M059J (cell line): ENCODE measurements around the gene RABEP2. TPM values are rescaled to one million over a fixed set of nuclear protein-coding genes. Genes with fewer than 3 reads are reported as not detected.
"Not testable (repeated sequence)": the region's sequence is repeated elsewhere in the genome, so short reads cannot be mapped to it uniquely, and the experiment has no call there.

Experiments
- DNase-seq: peaks from one replicate; pipeline ENCODE4 v3.0.0-alpha.2; 2012; ENCODE audit warnings: low read depth
- total RNA-seq: library from RNA; depleted of rRNA; stranded (reverse); fragments of >200 nt; shearing (Covaris generic); gene quantifications from 2 replicates; pipeline ENCODE4 v1.2.3, GENCODE V29; 2014

Gene RABEP2
- total RNA-seq, 1 experiment from 2014 or later: 38.1 TPM

DNA sequence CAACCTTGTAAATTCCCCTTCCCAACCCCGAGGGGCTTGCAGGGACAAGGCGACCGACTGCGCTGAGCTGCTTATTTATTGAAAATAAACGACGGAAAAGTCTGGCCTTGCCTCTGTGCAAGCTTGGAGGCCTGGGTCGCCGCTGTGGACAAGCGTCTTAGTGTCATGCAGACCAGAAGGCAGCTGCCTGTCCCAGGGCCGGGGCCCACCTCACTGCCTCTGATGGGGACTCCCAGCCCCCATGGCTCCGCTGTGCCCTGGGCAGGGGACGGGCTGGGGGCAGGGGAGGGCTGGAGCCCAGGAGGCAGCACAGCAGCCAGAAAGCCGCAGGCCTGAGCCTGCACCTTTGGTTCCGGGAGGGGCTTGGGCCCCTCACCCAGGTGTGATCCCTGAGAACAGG, 20.7 kb downstream of the RABEP2 start:
- no peak for DNase-seq

DNA sequence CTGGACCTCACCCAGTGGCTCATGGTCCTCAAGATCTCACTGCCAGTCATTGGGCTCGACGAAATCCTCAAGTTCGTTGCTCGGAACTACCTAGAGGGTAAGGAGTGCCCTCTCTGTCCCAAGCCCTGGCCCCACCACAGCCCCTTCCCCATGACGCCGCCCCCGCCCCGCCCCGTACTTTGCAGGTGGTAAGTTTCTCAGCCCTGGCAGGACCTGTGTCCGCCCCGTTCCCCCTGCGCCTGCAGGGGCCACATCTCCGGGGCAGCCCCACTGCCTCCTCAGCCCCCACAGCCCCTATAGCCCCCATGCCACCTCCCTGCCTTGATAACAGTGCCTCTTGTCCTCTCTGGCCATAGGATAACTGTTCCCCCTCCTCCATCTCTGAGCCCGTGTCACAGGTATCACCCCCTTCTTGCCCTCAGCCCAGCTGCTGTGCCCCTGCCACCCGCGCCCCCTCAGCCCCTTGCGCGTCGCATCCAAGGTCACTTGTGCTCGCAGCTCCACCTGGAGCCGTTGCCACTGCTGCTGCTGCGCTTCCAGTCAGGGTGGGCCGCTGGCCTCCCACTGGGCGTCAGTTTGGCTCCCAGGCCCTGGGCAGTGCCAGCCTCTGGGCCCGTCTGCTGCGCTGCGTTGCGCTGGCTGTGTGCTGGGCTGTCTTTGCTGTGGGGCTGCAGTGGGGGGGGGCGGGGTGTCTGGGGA, 21.5 kb downstream of the RABEP2 start:
- DNase-seq: no peak

DNA sequence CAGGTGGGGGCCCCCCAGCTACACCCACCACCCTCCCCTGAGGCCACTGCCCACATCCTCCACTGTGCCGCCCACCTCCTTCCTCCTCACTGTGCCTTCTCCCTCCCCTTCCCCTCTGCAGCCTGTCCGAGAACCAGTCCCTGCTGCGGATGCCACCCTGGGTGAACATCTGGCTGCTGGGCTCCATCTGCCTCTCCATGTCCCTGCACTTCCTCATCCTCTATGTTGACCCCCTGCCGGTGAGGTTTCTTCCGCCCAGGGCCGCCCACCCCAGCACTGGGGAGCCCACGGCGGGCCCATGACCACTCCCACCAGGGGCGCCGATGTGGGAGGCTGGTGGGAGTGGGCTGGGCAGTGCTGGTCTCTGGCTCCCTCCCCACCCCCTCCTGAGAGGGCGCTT, 22.1 kb downstream of the RABEP2 start:
- no peak for DNase-seq

DNA sequence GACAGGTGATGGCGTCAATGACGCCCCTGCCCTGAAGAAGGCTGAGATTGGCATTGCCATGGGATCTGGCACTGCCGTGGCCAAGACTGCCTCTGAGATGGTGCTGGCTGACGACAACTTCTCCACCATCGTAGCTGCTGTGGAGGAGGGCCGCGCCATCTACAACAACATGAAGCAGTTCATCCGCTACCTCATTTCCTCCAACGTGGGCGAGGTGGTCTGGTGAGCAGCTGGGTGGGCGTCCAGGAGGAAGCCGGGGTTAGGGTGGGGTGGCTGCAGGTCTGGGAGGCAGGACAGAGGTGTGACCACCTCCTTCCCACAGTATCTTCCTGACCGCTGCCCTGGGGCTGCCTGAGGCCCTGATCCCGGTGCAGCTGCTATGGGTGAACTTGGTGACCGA, 23.2 kb downstream of the RABEP2 start:
- no peak for DNase-seq

DNA sequence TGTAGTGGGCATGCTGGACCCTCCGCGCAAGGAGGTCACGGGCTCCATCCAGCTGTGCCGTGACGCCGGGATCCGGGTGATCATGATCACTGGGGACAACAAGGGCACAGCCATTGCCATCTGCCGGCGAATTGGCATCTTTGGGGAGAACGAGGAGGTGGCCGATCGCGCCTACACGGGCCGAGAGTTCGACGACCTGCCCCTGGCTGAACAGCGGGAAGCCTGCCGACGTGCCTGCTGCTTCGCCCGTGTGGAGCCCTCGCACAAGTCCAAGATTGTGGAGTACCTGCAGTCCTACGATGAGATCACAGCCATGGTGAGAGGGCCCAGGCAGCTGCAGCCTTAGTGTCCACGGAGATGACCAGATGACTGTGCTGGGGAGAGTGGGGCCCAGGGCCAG, 24.4 kb downstream of the RABEP2 start:
- no peak for DNase-seq

DNA sequence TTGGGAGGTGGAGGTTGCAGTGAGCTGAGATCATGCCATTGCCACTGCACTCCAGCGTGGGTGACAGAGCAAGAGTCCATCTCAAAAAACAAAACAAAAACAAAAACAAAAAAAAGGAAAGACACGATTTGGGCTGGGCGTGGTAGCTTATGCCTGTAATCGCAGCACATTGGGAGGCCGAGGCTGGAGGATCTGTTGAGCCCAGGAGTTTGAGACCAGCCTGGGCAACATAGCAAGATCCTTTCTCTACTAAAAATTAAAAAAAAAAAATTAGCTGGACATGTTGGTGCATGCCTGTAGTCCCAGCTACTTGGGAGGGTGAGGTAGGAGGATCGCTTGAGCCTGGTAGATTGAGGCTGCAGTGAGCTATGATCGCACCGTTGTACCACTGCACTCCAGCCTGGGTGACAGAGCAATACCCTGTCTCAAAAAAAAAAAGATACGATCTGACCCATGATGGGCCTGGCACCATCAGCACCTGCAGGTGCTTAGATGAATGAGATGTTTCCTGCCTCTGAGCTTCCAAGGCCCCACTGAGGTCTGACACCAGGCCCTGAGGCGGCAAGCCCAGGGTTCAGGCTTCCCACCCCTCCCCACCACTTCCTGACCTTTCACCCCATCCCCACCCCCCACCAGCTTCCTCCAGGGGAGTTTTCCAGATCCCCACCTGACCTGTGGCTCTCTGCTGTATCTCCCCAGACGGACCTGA, 25.0 kb downstream of the RABEP2 start:
- no peak for DNase-seq

DNA sequence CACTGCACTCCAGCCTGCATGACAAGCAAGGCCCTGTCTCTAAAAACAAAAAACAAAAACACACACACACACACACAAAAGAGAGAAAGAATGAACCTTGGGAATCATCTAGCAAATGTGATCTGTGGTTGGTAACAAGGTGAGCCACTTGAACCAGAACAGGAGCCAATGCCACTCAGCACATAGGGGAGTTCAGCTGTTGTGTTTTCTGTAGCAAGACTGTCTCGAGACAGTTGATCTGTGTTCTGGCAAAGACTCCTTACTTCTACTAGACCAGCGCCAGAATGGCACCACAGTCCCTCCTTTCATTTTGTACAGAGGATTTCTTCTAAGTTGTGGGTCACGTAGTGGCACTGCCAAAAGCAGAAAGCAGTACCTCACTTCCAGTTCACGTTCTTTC, 26.1 kb downstream of the RABEP2 start:
- DNase-seq: no peak

DNA sequence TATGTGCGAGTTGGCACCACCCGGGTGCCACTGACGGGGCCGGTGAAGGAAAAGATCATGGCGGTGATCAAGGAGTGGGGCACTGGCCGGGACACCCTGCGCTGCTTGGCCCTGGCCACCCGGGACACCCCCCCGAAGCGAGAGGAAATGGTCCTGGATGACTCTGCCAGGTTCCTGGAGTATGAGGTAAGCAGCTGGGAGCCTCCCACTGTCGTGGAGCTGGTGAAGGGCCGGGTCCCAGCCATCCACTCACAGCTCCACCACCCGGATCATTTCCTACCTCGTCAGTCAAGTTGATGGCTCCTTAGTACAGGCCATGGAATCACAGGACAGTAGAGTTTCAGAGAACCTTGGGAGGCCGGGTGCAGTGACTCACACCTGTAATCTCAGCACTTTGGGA, 26.8 kb downstream of the RABEP2 start:
- DNase-seq: peak; percentile 69

DNA sequence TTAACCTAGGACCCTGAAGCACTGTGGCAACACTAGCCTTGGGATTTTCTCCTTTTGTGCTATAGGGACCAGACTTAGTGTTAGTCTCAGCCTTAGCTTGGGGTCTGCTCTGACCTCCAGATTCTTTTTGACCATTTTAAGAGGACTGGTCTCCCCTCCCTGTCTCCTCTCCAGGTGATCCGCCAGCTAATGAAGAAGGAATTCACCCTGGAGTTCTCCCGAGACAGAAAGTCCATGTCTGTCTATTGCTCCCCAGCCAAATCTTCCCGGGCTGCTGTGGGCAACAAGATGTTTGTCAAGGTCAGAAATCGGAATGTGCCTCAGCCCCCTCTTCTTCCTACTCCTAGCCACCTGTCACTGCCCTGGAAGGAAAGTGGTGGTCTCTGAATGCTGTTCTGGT, 27.2 kb downstream of the RABEP2 start:
- DNase-seq: peak; percentile 44

DNA sequence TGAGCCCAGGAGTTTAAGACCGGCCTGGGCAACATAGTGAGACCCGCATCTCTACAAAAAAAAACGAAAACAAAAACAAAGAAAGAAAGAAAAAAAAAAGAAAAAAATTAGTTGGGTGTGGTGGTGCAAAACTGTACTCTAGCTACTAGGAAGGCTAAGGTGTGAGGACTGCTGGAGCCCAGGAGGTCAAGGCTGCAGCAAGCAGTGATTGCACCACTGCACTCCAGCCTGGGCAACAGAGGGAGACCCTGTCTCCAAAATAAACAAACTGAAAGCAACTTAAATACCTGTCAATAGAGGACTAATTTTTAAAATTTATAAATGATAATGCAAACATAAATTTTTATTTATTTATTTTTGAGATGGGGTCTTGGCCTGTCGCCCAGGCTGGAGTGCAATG, 29.4 kb downstream of the RABEP2 start:
- no peak for DNase-seq

DNA sequence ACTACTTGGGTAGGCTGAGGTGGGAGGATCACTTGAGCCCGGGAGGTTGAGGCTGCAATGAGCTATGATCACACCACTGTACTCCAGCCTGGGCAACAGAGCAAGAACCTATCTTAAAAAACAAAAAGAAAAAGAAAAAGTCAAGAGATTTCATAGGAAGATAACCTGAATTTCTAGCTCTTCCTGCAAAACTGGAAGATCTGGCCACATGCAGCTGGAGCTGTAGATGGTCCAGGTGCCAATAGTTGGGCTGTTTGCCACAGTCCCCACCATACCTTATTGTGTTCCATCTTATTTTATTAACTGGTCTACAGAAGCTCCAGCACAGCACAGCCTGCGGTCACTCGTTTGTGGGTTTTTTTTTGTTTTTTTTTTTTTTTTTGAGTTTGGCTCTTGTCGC, 31.7 kb downstream of the RABEP2 start:
- no peak for DNase-seq

DNA sequence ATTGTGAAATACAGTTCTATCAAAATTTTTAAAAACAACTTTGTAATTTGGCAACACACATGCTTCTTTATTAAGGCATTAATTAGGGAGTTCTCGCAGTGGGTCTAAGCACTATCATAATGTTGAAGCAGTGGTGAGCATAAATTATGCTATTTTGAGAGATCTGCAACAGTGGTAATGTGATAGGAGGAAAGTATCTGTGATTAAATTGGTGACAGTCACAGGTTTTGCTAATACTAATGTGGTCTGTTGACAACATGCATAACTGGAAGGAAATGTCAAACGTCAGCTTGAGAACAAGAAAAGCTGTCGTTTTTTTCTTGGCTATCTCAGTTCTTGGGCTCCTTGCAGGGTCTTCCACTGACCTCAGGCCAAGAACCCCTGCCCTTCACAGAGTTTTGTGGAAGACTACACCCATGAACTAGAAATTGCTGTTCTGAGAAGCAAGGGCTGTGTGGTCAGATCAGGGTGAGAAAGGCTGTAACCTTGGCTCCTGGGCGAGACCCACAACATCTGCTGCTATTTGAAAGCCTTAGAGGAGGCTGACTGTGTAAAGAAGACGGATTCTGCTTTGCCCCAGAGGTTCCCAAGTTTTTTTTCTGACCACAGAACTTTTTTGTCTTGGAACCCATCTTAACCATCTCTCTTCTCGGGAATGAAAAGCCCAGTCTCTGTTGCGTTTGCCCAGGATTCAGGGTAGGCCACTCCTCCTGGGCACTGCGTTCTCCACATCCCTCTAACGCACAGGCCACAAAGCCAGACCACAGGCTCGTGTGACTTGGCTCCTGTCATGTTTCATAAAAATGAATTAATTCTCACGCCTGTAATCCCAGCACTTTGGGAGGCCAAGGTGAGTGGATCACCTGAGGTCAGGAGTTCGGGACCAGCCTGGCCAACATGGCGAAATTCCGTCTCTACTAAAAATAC, 32.8 kb downstream of the RABEP2 start:
- no peak for DNase-seq

DNA sequence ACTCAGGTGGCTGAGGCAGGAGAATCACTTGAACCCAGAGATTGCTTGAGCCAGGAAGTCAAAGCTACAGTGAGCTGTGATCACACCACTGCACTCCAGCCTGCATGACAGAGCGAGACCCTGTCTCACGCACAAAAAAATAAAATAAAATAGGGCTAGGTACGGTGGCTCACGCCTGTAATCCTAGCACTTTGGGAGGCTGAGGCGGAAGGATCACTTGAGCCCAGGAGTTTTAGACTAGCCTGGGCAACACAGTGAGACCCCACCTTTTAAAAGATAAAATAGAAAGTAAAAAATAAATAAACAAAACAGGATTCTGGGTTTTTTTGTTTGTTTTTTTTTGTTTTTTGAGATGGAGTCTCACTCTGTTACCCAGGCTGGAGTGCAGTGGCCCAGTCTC, 34.7 kb downstream of the RABEP2 start:
- DNase-seq: not testable (repeated sequence)

DNA sequence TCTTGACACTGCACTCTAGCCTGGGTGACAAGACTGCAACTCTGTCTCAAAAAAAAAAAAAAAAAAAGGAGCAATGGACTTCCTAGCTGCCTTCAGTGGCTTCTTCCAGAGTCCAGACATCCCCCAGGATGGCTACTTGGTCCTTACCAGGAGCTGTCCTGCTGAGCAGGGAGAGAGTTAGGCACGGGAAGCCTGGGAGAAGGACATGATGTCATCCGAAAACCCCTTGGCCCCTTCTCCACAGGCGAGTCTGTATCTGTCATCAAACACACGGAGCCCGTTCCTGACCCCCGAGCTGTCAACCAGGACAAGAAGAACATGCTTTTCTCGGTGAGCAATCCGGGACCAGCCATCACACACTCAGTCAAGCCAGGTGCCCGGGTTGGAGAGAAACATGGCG, 38.1 kb downstream of the RABEP2 start:
- no peak for DNase-seq

DNA sequence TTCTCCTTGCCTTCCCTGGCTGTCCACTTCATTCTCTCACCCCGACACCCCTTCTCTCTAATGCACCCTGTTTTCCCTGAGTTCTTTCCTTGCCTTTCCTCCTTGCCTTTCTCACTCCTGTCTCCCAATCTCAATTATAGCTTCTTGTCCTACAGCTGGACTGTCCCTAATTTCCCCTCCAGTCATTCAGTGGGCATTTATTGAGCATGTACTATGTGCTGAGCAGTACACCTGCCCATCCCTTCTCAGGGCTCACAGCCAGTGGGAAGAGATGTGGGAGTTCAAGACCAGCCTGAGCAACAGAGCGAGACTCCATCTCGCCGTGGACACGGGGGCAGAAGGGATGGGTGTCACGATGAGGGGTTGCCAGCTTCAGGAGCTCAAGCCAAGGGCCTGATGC, 41.0 kb downstream of the RABEP2 start:
- no peak for DNase-seq

DNA sequence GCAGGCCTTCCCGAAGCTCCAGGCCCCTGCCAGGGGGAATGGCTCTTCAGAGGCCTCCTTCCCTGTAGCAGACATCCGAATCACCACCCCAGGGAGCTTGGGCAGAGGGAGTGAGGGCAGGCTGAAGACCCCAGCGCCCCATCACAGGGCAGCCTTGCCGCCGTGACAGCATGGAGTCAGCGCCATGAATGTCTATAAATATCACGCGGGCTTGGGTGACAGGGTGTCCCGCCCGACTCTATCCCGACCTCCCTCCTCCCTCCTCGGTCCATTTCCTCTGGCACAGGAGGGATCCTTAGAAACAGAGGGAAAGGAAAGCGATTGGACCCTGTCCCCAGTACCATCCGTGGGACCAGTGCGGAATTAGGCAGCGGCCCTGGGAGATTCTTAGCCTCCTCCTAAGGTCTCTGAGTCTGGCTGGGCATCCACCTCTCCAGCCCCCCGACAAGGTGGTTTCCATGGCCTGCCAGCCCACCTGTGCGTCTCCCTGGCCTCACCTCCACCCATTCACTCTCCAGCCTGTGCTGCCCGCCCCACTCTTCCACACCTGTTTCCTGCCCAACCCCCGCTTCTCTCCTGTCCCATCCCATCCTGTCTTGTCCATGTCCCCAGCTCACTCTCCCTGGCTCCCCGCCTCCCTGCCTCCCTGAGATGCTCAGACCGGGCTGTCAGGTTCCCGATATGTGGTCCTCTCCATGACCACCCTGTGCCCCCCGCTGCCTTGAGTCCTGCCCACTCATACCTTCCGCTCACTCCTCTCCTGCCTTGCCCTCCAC, 41.6 kb downstream of the RABEP2 start:
- DNase-seq: no peak

DNA sequence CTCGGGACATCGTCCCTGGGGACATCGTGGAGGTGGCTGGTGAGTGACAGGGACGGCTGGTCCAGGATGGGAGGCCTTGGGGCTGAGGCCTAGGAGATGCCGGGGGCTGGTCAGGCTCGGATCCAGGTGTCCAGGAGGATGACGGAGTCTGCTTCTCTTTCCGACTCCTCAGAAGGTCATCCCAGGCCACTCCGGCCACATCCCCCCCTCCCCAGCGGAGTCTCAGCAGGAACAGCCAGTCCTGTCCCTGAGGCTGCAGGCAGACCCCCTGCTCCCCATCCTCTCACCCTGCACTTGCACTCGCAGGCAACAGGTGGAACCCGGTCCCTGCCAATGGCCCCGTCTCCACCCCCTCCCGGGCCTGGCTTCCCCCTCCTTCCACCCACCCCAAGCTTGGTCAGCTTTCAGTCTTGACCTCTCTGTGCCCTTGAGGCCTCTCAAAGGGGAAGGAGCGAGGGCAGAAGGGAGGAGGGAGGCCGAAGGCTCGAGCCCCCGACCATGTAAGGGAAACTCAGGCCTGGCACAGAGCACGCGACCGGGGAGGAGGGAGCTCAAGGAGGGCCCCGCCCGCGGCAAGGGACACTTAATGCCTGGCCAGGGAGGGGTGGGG, 42.4 kb downstream of the RABEP2 start:
- no peak for DNase-seq

DNA sequence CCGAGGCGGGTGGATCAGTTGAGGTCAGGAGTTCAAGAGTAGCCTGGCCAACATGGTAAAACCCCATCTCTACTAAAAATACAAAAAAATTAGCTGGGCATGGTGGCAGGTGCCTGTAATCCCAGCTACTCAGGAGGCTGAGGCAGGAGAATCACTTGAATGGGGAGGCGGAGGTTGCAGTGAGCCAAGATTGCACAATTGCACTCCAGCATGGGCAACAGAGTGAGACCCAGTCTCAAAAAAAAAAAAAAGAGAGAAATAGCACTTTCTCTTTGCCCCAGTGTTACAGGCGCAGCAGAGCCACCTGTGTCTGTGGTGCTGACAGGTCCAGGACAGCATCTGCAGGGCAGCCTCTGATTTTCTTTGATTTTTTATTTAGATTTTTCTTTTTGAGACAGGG, 43.5 kb downstream of the RABEP2 start:
- DNase-seq: not testable (repeated sequence)

DNA sequence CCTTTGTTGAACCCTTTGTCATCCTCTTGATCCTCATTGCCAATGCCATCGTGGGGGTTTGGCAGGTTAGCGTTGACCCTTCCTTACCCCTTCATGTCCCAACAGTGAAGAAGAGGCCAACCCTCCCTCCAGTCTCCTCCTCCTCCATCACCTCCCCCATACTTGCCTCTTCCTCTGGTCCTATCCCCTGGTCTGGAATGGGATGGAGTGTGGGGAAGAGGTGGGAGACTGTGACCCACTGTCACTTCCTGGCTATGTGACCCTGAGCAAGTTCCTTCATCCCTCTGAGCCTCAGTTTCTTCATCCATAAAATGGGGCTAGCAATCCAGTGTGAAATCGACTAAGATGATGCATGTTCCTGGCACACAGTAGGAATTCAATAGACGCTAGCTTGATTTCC, 44.1 kb downstream of the RABEP2 start:
- DNase-seq: no peak

DNA sequence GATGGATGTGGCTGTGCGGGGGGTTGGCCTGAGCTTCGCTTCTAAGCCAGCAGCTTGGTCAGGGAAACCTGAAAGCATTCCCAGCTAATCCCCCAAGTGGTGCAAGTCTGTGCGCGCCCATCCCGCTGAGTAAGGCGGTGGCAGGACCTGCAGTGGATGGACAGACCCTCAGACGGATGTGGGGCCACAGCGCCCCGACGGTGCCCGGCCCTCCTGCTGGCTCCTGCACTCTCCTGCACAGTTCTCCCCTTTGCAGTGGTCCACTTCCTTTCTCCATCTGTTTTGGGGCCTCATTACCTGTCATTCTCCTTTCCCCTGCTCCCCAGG, 44.5 kb downstream of the RABEP2 start:
- no peak for DNase-seq

DNA sequence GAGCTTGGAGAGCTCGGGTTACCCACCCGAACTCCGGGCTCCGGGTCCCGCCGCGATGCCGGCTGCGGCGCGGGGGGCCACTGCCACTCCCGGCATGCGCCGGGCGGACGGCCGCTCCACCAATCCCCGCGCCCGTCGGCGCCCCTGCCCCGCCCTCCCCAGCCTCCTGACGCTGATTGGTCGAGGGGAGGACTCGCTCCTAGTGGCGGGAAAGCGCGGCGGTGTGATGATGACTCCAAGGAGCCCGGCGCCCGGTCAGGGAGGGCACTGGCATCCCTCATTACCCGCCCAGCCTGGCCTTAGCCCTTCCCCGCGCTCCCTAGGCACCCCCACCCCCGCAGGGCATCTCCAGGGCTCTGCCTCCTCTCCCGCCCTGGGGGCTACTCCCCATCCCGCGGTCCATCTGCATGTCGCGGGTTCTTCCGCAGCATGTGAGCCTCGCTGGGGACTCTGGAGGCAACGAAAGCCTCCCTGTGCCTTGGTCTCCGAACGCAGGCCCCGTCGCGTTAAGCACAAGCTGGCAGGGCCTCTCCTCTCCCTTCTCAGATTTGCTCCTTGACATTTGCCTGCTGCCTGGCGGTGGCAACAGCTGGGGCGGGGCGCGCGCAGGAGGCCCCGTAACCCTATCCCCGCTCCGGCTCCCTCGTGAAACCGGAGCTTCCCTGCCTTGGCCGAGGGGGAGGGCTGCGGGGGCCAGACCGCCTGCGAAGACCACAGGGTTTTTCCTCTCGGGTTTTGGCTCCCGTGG, 45.0 kb downstream of the RABEP2 start:
- peak; percentile 87 for DNase-seq
